Tibial nerve (tissue), 4 donors: ENCODE measurements around the gene SUPT3H. TPM values are rescaled to one million over a fixed set of nuclear protein-coding genes. Genes with fewer than 3 reads are reported as not detected.

ENCODE experiments used
- DNase-seq, 2 donors: peaks; one replicate each; pipeline ENCODE4 v3.0.0-alpha.2; 2019; ENCODE audit warnings: low spot score in 2 of 2
- H3K27ac ChIP-seq, 4 donors: fragments of 200-600 bp; sonication (generic) in 3 of 4; one replicate each; pipeline ENCODE4 v1.5.1; 2017 to 2019; ENCODE audit warnings: mild to moderate bottlenecking in 1 of 4
- H3K27me3 ChIP-seq, 2 donors: fragments of 200-600 bp; sonication (generic) in 1 of 2; one replicate each; pipeline versions ENCODE4 v1.5.1 to v1.6.0; 2017 to 2019
- H3K36me3 ChIP-seq, 3 donors: fragments of 200-600 bp; sonication (generic); one replicate each; pipeline ENCODE4 v1.5.1; 2018 to 2019
- H3K4me1 ChIP-seq, 4 donors: fragments of 200-600 bp; sonication (generic) in 3 of 4; one replicate each; pipeline ENCODE4 v1.5.1; 2017 to 2019
- H3K4me3 ChIP-seq, 4 donors: fragments of 200-600 bp; sonication (generic) in 3 of 4; one replicate each; pipeline ENCODE4 v1.5.1; 2017 to 2019; ENCODE audit warnings: mild to moderate bottlenecking in 1 of 4, moderate library complexity in 1 of 4
- H3K9me3 ChIP-seq, 4 donors: fragments of 200-600 bp; sonication (generic) in 3 of 4; one replicate each; pipeline ENCODE4 v1.5.1; 2017 to 2019
- CTCF ChIP-seq, 5 experiments: fragments of 200-600 bp in 3 of 5; fragments of 450-650 bp in 2 of 5; sonication (generic) in 3 of 5; IDR thresholded peaks; one replicate each; pipeline ENCODE4 v1.5.1; 2016 to 2019; ENCODE audit warnings: antibody characterized with exemption in 5 of 5, mild to moderate bottlenecking in 3 of 5, moderate library complexity in 2 of 5
- EP300 ChIP-seq, 2 donors: sonication (generic); formaldehyde crosslinking; IDR thresholded peaks; one replicate each; pipeline ENCODE4 v1.6.1; 2017; ENCODE audit warnings: antibody characterized with exemption in 2 of 2, mild to moderate bottlenecking in 1 of 2
- POLR2A ChIP-seq, 2 donors: fragments of 450-650 bp; IDR thresholded peaks; one replicate each; pipeline ENCODE4 v1.6.1; 2017; ENCODE audit warnings: antibody characterized with exemption in 2 of 2, mild to moderate bottlenecking in 2 of 2, moderate library complexity in 2 of 2
- WGBS, 2 donors: methylation state at CpG; one replicate each; pipeline ENCODE4 v1.1.5; 2018; 5-methylcytosine and 5-hydroxymethylcytosine counted together
- total RNA-seq, 4 donors: library from RNA; depleted of rRNA; stranded (reverse); fragments of >200 nt; gene quantifications; one replicate each; pipeline ENCODE4 v1.1.0, GENCODE V29; 2016

SUPT3H gene
- total RNA-seq, 4 donors from 2014 or later, result 6.6 to 16.5 (median 14.8) TPM

GRCh38 chr6:45415788-45416518 lies 38.2 kb upstream of the SUPT3H start:
- TF ChIP-seq EP300 (IDR thresholded peaks at IDR 0.05) (no peak), CTCF (IDR thresholded peaks at IDR 0.05) (no peak), POLR2A (IDR thresholded peaks at IDR 0.05) (no peak)
- DNase-seq, result no peak
- H3K4me3 ChIP-seq, result no peak overlapping the region
- H3K9me3 ChIP-seq, result no peaks in the 10 kb centered on the region
- no peak overlapping the region for H3K27ac ChIP-seq
- peaks cover 0 to 26% (median 2%) of the 10 kb centered on the region in 4 donors for H3K4me1 ChIP-seq
- H3K27me3 ChIP-seq, result peaks cover 0 to 9% of the 10 kb centered on the region in 2 donors
- H3K36me3 ChIP-seq, result no peaks in the 10 kb centered on the region
- 64 to 70% methylated on average over 3 of the region's 3 CpGs for WGBS, 2 donors

GRCh38 chr6:45415315-45415714 lies 37.6 kb upstream of the SUPT3H start:
- Histone ChIP-seq H3K4me3 (no peak overlapping the region), H3K27me3 (peaks cover 0 to 7% of the 10 kb centered on the region in 2 donors), H3K4me1 (peaks cover 0 to 20% (median 2%) of the 10 kb centered on the region in 4 donors), H3K27ac (no peak overlapping the region), H3K36me3 (no peaks in the 10 kb centered on the region), H3K9me3 (no peaks in the 10 kb centered on the region)
- DNase-seq, result no peak
- no peak for TF ChIP-seq EP300 (IDR thresholded peaks at IDR 0.05)
- TF ChIP-seq CTCF (IDR thresholded peaks at IDR 0.05), result no peak
- no peak for TF ChIP-seq POLR2A (IDR thresholded peaks at IDR 0.05)
- WGBS, 2 donors, result 33 to 60% methylated on average over 2 of the region's 2 CpGs

GRCh38 chr6:45411959-45412358 lies 34.2 kb upstream of the SUPT3H start:
- H3K27ac ChIP-seq, result no peak overlapping the region
- TF ChIP-seq POLR2A (IDR thresholded peaks at IDR 0.05) (no peak), CTCF (IDR thresholded peaks at IDR 0.05) (no peak), EP300 (IDR thresholded peaks at IDR 0.05) (no peak)
- H3K27me3 ChIP-seq, result no peaks in the 10 kb centered on the region
- no peaks in the 10 kb centered on the region for H3K36me3 ChIP-seq
- H3K9me3 ChIP-seq, result no peaks in the 10 kb centered on the region
- DNase-seq, result no peak
- no peak overlapping the region for H3K4me3 ChIP-seq
- WGBS, 2 donors, result 83 to 86% methylated on average over 5 of the region's 5 CpGs
- H3K4me1 ChIP-seq, result peaks cover 0 to 8% (median 0%) of the 10 kb centered on the region in 4 donors

- no peaks in the 10 kb centered on the region for H3K36me3 ChIP-seq
- WGBS, 2 donors, result 78 to 91% methylated on average over 2 of the region's 2 CpGs
- no peak for DNase-seq
Observed at GRCh38 chr6:45400021-45400420, 22.3 kb upstream of the SUPT3H start.

More at GRCh38 chr6:45400021-45400420, 22.3 kb upstream of the SUPT3H start:
- Histone ChIP-seq H3K27me3 (no peaks in the 10 kb centered on the region), H3K4me3 (no peak overlapping the region), H3K9me3 (no peaks in the 10 kb centered on the region), H3K27ac (no peak overlapping the region), H3K4me1 (no peaks in the 10 kb centered on the region)
- TF ChIP-seq POLR2A (IDR thresholded peaks at IDR 0.05) (no peak), CTCF (IDR thresholded peaks at IDR 0.05) (no peak), EP300 (IDR thresholded peaks at IDR 0.05) (no peak)
